SK-N-SH treated with all-trans-retinoic acid at 6 μM for 48 hours (cell line): ENCODE measurements around the gene PTPRT.

Source experiments
- ATAC-seq: fragments of 200-7000 bp; cut with Tn5 transposase; 3 replicates; pipeline ENCODE4 v1.9.1; 2020; ENCODE audit warnings: mild to moderate bottlenecking, moderate library complexity
- ARNTL ChIP-seq: fragments of 450-650 bp; formaldehyde crosslinking; IDR thresholded peaks from 2 replicates; pipeline ENCODE4 v1.5.0; 2020; ENCODE audit warnings: low read depth, mild to moderate bottlenecking, moderate library complexity, borderline replicate concordance
- BACH2 ChIP-seq: fragments of 250-450 bp; sonication (Bioruptor Pico); IDR thresholded peaks from 2 replicates; pipeline ENCODE4 v1.9.0; 2021; ENCODE audit warnings: mild to moderate bottlenecking, borderline replicate concordance
- CREB5 ChIP-seq: fragments of 250-450 bp; sonication (Bioruptor Pico); IDR thresholded peaks from 2 replicates; pipeline ENCODE4 v1.5.1; 2020; ENCODE audit warnings: low read depth, mild to moderate bottlenecking, moderate library complexity
- ESRRG ChIP-seq: fragments of 250-450 bp; sonication (Bioruptor Pico); IDR thresholded peaks from 2 replicates; pipeline ENCODE4 v1.6.1; 2021; ENCODE audit warnings: mild to moderate bottlenecking
- GLIS3 ChIP-seq: fragments of 250-450 bp; sonication (Bioruptor Pico); IDR thresholded peaks from 2 replicates; pipeline ENCODE4 v1.5.0; 2020; ENCODE audit warnings: mild to moderate bottlenecking, moderate library complexity
- ISL1 ChIP-seq: fragments of 250-450 bp; sonication (Bioruptor Pico); IDR thresholded peaks from 2 replicates; pipeline ENCODE4 v2.1.2; 2022; ENCODE audit warnings: mild to moderate bottlenecking, moderate library complexity
- OSR1 ChIP-seq: fragments of 250-450 bp; sonication (Bioruptor Pico); IDR thresholded peaks from 2 replicates; pipeline ENCODE4 v1.8.0; 2022; ENCODE audit warnings: moderate library complexity, mild to moderate bottlenecking, inconsistent platforms
- PPARA ChIP-seq: fragments of 250-450 bp; sonication (Bioruptor Pico); IDR thresholded peaks from 2 replicates; pipeline ENCODE4 v1.5.0; 2020; ENCODE audit warnings: mild to moderate bottlenecking, borderline replicate concordance
- RARB ChIP-seq: fragments of 250-450 bp; sonication (Bioruptor Pico); IDR thresholded peaks from 2 replicates; pipeline ENCODE4 v1.8.0; 2021; ENCODE audit warnings: mild to moderate bottlenecking, moderate library complexity
- SNAI2 ChIP-seq: fragments of 250-450 bp; sonication (Bioruptor Pico); IDR thresholded peaks from 2 replicates; pipeline ENCODE4 v1.5.0; 2020; ENCODE audit warnings: mild to moderate bottlenecking, moderate library complexity
- TCF4 ChIP-seq: fragments of 250-450 bp; sonication (Bioruptor Pico); IDR thresholded peaks from 2 replicates; pipeline ENCODE4 v1.8.0; 2021; ENCODE audit warnings: mild to moderate bottlenecking, moderate library complexity, borderline replicate concordance
- TOX ChIP-seq: fragments of 250-450 bp; sonication (Bioruptor Pico); IDR thresholded peaks from 2 replicates; pipeline ENCODE4 v1.8.0; 2021; ENCODE audit warnings: mild to moderate bottlenecking, moderate library complexity, borderline replicate concordance
- TSHZ2 ChIP-seq: fragments of 250-450 bp; sonication (Bioruptor Pico); IDR thresholded peaks from 2 replicates; pipeline ENCODE4 v1.5.0; 2020; ENCODE audit warnings: mild to moderate bottlenecking, moderate library complexity
- ZC3H10 ChIP-seq: fragments of 250-450 bp; sonication (Bioruptor Pico); IDR thresholded peaks from 2 replicates; pipeline ENCODE4 v1.5.1; 2021; ENCODE audit warnings: mild to moderate bottlenecking, moderate library complexity
- ZFP3 ChIP-seq: fragments of 250-450 bp; sonication (Bioruptor Pico); IDR thresholded peaks from 2 replicates; pipeline ENCODE4 v1.5.0; 2020; ENCODE audit warnings: mild to moderate bottlenecking, moderate library complexity
- ZFP30 ChIP-seq: fragments of 450-650 bp; formaldehyde crosslinking; IDR thresholded peaks from 2 replicates; pipeline ENCODE4 v1.5.0; 2022; ENCODE audit warnings: mild to moderate bottlenecking, moderate library complexity
- ZNF565 ChIP-seq: fragments of 450-650 bp; formaldehyde crosslinking; conservative IDR thresholded peaks from 2 replicates; pipeline ENCODE4 v1.5.0; 2020; ENCODE audit warnings: low read depth, mild to moderate bottlenecking, moderate library complexity
- ZNF70 ChIP-seq: fragments of 450-650 bp; formaldehyde crosslinking; IDR thresholded peaks from 2 replicates; pipeline ENCODE4 v1.5.0; 2020; ENCODE audit warnings: mild to moderate bottlenecking, moderate library complexity
- ZNF8 ChIP-seq: fragments of 450-650 bp; formaldehyde crosslinking; IDR thresholded peaks from 2 replicates; pipeline ENCODE4 v1.5.0; 2020; ENCODE audit warnings: mild to moderate bottlenecking, moderate library complexity
- TF ChIP-seq, protein P1 (sequence below): fragments of 250-450 bp; sonication (Bioruptor Pico); IDR thresholded peaks from 2 replicates; pipeline ENCODE4 v1.8.0; 2021; ENCODE audit warnings: low read depth, mild to moderate bottlenecking, moderate library complexity, borderline replicate concordance
- TF ChIP-seq, protein P2 (sequence below): fragments of 250-450 bp; sonication (Bioruptor Pico); IDR thresholded peaks from 2 replicates; pipeline ENCODE4 v1.8.0; 2020; ENCODE audit warnings: mild to moderate bottlenecking, moderate library complexity, borderline replicate concordance
- TF ChIP-seq, protein P3 (sequence below): fragments of 250-450 bp; sonication (Bioruptor Pico); IDR thresholded peaks from 2 replicates; pipeline ENCODE4 v1.5.1; 2021; ENCODE audit warnings: mild to moderate bottlenecking, moderate library complexity

The PTPRT gene

DNA sequence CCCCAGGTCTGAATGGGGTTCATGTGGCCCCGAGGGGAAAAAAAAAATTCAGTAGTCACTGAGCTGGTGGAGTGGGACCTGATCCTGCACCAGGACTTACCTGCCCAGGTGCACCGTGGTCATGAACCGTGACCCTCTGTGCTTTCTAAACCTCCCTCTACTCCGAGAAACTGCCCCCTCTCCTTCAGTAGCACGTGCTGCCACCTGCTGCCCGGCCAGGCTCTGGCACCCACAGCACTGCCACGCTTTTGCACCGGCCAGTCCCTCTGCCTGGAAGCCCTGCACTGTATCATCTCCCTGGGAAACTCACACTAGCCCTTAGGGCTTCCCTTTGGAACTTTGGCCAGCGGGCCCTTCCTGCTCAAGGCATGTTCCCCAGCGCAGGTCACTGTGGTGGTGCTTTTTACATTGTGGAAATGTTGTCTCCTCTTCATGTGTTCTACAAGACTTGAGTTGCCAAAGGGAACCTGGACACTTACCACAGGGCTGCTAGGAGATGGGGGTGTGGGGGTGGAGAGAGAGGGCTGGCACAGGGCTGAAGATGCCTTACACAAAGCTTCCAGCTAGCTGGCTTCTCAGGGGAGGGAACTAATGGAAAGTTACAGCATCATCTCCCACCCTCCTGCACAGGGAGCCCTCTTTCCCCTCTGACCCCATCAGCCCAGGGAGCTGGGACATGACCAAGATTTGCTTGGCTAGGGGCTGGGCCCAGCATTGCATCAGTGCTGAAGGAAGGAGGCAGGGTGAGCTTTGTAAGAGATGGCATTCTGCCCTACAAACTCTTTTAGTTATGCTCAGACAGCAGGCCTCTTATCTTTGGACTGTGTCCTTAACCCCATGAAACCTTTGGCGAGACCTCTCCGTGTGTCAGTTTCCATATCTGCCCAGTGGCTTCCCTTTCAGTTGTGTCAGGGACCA is 2.5 kb upstream of the PTPRT start:
- ATAC-seq, result peak; percentile 71
- no peak for TF ChIP-seq ZNF8
- TF ChIP-seq, protein P1, sequence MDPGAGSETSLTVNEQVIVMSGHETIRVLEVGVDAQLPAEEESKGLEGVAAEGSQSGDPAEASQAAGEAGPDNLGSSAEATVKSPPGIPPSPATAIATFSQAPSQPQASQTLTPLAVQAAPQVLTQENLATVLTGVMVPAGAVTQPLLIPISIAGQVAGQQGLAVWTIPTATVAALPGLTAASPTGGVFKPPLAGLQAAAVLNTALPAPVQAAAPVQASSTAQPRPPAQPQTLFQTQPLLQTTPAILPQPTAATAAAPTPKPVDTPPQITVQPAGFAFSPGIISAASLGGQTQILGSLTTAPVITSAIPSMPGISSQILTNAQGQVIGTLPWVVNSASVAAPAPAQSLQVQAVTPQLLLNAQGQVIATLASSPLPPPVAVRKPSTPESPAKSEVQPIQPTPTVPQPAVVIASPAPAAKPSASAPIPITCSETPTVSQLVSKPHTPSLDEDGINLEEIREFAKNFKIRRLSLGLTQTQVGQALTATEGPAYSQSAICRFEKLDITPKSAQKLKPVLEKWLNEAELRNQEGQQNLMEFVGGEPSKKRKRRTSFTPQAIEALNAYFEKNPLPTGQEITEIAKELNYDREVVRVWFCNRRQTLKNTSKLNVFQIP, result no peak
- TF ChIP-seq, protein P2, sequence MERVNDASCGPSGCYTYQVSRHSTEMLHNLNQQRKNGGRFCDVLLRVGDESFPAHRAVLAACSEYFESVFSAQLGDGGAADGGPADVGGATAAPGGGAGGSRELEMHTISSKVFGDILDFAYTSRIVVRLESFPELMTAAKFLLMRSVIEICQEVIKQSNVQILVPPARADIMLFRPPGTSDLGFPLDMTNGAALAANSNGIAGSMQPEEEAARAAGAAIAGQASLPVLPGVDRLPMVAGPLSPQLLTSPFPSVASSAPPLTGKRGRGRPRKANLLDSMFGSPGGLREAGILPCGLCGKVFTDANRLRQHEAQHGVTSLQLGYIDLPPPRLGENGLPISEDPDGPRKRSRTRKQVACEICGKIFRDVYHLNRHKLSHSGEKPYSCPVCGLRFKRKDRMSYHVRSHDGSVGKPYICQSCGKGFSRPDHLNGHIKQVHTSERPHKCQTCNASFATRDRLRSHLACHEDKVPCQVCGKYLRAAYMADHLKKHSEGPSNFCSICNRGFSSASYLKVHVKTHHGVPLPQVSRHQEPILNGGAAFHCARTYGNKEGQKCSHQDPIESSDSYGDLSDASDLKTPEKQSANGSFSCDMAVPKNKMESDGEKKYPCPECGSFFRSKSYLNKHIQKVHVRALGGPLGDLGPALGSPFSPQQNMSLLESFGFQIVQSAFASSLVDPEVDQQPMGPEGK (CRISPR knock-in tag), result no peak
- TF ChIP-seq CREB5, result no peak
- TF ChIP-seq ZNF565, result no peak
- TF ChIP-seq ZNF70 (CRISPR knock-in tag), result no peak
- no peak for TF ChIP-seq TSHZ2 (CRISPR knock-in tag)
- no peak for TF ChIP-seq ZFP30 (CRISPR knock-in tag)
- no peak for TF ChIP-seq PPARA (CRISPR knock-in tag)
- TF ChIP-seq SNAI2 (CRISPR knock-in tag), result no peak
- TF ChIP-seq OSR1, result no peak
- no peak for TF ChIP-seq TCF4 (CRISPR knock-in tag)
- TF ChIP-seq ARNTL (CRISPR knock-in tag), result no peak
- TF ChIP-seq RARB, result no peak
- TF ChIP-seq TOX (CRISPR knock-in tag), result no peak
- no peak for TF ChIP-seq ZFP3 (CRISPR knock-in tag)
- TF ChIP-seq BACH2 (CRISPR knock-in tag), result no peak
- TF ChIP-seq GLIS3 (CRISPR knock-in tag), result no peak

GRCh38 chr20:43191143-43191542 is 1.4 kb upstream of the PTPRT start:
- TF ChIP-seq, protein P2 (CRISPR knock-in tag), result no peak
- TF ChIP-seq GLIS3 (CRISPR knock-in tag), result no peak
- TF ChIP-seq, protein P3, sequence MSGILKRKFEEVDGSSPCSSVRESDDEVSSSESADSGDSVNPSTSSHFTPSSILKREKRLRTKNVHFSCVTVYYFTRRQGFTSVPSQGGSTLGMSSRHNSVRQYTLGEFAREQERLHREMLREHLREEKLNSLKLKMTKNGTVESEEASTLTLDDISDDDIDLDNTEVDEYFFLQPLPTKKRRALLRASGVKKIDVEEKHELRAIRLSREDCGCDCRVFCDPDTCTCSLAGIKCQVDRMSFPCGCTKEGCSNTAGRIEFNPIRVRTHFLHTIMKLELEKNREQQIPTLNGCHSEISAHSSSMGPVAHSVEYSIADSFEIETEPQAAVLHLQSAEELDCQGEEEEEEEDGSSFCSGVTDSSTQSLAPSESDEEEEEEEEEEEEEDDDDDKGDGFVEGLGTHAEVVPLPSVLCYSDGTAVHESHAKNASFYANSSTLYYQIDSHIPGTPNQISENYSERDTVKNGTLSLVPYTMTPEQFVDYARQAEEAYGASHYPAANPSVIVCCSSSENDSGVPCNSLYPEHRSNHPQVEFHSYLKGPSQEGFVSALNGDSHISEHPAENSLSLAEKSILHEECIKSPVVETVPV, result no peak
- TF ChIP-seq TSHZ2 (CRISPR knock-in tag), result no peak
- TF ChIP-seq ISL1, result no peak
- no peak for TF ChIP-seq RARB
- TF ChIP-seq, protein P1, result no peak
- no peak for TF ChIP-seq ZC3H10 (CRISPR knock-in tag)
- no peak for TF ChIP-seq ESRRG (CRISPR knock-in tag)
- no peak for TF ChIP-seq BACH2 (CRISPR knock-in tag)
- TF ChIP-seq PPARA (CRISPR knock-in tag), result no peak
- TF ChIP-seq TOX (CRISPR knock-in tag), result no peak
- no peak for TF ChIP-seq SNAI2 (CRISPR knock-in tag)
- TF ChIP-seq TCF4 (CRISPR knock-in tag), result no peak
- no peak for ATAC-seq
